Endometrial microvascular endothelial cells (primary cell): Measurements from ENCODE around the gene DOCK9. TPM values are rescaled to one million over a fixed set of nuclear protein-coding genes. Genes with fewer than 3 reads are reported as not detected.

Source experiments
- in situ Hi-C: cut with HindIII; loops from 2 replicates; pipeline ENCODE4 v1.10.0; 2017; ENCODE audit warnings: low sequenced_read_pairs, low pct_unique_long_range_greater_than_20kb; ENCODE audit errors: inconsistent ontology term
- total RNA-seq: library from RNA; depleted of rRNA; stranded (reverse); fragments of >200 nt; gene quantifications from one replicate; pipeline ENCODE4 v1.2.3, GENCODE V29; 2015; ENCODE audit errors: inconsistent ontology term

The DOCK9 gene
- total RNA-seq, 1 donor from 2014 or later: 210 TPM

DNA sequence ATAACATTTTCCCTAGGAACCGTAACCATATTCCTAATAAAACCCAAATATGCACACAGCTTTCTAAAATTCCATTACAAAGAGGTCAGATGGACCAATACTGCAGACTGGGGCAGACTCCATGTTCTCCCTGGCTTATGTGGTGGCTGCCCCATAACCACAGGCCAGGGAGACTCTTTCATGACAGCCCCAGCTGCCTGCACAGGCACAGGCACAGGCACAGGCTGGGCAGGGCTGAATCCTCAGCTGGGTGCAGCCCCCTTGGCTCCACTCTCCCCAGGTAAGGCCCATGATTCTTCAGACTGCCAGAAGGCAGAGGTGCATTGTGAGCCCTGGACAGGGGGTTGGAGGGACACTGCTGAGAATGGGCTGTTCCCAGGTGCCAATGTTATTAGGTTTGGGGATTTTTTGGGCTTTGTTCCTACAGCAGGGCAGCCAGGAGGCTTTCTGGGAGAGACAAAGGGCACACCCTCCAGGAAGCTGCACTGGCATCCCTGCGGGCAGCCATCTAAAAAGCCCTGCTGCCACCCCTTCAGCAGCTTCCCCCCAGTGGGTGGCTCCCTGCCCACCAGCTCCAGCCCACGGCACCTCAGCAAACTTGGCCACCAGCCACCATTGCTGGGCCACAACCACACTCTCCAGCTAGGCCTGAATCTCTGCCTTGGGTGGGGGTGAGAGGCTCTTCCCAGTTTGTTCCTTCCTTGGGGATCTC, 20.0 kb downstream of the DOCK9 start:
- in situ Hi-C loops: no loop called here

DNA sequence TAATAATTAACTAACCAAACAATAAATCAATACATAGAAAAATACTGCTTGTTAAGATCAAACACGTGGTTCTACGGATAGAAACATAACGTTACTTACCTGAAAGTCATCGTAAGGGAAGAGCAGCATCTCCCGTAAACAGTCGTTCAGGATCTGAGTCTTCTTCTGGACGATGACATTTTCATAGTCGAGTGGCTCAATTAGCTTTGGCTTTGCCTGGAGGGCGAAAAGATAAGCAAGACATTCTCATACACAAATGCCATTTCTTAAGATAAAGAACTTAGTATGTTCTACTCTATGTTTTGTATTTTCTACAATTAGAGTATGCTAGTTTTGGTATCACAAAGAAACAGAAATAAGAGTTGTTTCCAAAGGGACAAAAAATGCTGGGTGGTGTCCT, 22.5 kb downstream of the DOCK9 start:
- in situ Hi-C loops: no loop called here

DNA sequence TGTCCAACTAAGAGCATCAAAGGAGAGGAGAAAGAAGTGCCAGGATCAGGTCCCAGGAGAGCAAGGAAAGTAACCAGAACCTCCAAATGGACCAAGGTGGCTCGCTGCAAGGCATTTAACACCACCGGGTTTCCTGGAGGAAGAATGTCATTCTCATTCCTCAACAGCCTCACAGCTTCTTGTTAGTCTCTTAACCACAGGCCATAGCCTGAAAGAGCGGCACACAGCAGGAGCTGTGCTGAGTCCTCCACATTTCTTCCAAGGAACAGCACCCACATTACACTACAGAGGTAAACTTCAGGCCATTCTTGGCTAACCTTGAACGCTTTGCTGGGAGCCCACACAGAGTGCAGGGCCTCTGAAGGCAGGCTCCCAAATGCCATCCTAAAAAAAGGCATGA, 23.6 kb downstream of the DOCK9 start:
- in situ Hi-C loops: no loop called here

DNA sequence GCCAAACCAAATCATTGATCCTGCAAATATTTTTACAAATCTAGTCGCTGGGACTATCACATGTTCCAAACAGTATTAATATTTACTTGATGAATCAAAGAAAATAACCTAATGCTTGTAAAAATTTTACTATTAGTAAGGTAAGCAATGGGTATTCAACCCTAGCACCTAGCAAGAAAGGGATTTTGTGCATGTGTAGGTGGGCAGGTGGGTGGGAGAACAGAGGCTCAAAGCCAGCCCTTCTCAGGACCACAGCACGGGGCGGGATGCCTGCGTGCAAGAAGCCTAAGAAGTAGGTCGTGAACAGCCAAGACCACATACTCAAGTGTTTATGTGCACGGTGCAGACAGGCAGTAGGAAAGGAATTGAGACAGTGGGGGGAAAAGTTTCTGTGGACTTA, 26.6 kb downstream of the DOCK9 start:
- in situ Hi-C loops: no loop called here

DNA sequence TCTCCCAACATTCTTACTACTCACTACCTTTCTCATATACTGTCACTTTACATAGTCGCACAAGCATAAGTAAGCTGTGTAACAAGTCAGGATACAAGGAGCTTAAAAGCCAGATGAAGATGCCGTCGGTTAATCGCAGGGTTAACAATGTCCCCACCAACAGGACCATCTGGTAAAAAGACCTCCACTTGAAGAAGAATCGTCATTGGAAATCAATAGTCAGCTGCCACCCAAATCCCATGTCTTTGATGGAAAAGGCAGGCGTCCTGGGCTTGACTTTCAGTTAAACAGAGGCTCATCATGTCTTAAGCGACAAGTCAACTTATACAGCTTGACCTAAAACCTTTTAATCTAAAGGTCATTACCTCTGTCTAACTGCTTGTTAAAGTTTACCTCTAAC, 27.2 kb downstream of the DOCK9 start:
- in situ Hi-C loops: no loop called here

DNA sequence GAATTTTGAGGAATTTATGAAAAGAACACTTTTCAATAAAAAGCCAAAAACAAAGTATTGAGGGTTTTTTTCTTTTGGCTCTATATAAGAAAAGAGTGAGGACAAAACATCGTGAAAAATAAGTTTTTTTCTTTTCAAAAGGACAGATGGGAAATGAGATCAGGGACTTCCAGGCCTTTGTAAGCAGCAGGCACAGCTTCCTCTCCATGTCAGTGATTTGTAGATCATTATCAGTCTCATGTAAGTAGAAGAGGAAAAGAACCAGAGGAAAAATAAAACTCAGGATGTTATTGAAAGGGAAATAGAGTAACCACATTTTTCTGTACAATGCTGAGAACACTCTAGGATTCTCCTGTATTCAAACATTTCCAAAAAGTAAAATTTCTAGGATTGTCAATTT, 29.9 kb downstream of the DOCK9 start:
- in situ Hi-C loops: no loop called here

DNA sequence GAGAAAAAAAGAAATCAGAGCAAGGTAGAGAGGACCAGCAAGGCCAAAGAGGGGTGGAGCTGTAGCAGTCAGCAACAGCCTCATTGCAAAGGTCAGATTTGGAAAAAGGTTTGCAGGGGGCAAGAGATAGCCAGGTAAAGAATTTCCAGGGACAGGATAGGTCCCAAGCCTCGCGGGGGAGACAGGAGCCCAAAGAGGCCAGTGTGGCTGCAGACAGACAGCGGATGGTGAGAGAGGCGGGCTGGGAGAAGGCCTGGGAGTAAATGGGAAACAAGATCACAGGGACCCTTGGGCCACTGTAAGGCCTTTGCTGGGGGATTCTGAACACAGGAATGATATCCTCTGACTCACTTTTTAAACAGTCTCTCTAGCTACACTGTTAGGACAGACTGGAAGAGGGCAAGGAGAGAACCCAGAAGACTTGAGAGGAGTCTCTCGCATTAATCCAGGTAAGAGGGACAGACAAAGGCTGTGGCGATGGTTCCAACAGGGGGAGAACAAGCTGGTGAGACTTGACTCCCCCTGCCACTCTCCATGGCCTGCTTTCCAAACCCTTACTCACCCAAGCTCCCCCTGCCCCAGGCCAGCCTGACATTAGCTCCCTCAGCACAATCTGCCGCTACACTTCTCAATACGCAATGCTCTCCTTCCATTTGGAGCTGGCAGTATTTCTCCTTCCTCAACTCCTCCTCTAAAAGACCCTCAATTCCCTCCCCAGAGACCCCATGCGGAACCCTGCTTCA, 31.8 kb downstream of the DOCK9 start:
- in situ Hi-C loops: no loop called here

DNA sequence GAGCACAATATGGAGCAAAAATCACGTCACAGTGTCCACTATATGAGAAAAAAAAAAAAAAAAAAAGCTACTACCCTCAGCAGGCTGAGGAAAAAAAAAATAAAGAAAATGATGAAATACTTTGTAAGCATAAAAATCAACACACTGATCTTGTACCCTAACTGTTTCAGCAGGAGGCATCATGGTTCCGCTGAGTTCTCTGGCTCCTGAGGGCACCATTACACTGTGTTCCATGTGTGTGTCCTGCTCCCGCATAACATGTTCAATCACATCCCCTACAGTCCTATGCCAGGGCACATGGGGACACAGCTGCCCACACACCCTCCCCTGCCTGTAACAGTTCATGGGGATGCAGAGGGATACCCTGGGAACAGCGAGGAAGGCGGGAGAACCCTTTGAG, 33.5 kb downstream of the DOCK9 start:
- in situ Hi-C loops: no loop called here

DNA sequence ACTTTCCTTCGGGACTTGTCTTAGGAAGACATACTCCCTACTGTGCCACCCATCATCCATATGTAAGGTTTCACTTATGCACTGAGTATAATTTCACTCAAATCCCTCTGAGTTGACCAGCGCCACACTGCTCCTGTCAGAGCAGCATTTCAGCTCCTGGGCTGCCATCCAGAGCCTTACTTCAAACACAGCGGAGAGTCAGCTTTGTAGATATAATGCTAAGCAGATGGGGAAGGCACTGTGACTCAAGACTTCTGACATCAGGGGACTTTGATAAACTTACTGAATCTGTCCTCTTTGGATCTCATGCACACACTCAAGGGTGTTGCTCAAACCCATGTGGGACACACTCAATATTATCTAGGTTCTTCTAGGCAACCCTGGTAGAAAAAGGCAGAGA, 34.9 kb downstream of the DOCK9 start:
- in situ Hi-C loops: no loop called here

DNA sequence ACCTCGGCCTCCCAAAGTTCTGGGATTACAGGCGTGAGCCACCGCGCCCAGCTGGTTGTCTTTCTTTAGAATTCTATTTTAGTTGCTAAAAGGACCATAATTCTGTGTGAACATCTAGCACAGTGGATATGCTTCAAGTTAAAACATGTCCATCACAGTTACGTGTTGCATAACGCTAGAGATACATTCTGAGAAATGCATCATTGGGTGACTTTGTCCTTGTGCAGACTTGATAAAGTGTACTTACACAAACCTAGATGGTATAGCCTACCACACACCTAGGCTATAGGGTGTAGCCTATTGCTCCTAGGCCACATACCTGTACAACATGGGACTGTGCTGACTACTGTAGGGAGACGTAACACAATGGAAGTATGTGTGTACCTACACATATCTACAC, 35.4 kb downstream of the DOCK9 start:
- in situ Hi-C loops: no loop called here

DNA sequence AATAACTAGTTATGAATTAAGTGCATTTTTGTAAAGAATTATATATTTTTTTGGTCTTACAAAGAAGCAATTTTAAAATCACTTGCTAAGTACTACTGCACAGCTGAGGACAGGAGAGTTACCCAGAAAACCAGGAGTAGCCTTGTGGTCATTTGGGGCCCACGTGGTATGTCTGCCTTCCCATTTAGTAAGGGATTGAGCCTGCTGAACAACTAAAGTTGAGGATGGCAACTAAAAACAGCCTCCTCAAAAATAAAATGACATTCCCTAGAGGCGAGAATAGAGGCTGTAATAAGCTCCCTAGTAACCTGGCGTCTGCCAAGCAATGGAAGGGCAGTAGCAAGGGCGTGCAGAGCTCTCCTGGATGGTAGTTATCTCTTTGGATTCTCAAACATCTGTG, 36.3 kb downstream of the DOCK9 start:
- in situ Hi-C loops: no loop called here

DNA sequence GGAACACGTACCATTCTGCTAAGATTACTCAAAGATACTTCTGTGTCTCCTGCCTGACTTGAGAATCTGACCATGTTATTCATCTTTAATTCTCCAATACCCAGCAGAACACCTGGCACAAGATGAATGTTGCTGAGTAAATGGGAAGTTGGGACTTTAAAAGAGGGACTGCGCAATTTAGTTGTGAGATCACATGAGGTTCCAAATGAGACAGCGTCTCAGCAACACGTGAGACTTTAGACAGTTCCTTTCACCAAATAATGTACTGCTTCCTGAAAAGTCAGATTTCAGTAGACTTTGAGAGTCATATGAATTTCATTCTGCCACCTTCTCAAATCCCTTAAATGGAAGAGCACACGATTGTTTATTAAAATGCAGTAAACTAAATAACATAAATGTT, 36.7 kb downstream of the DOCK9 start:
- in situ Hi-C loops: no loop called here

DNA sequence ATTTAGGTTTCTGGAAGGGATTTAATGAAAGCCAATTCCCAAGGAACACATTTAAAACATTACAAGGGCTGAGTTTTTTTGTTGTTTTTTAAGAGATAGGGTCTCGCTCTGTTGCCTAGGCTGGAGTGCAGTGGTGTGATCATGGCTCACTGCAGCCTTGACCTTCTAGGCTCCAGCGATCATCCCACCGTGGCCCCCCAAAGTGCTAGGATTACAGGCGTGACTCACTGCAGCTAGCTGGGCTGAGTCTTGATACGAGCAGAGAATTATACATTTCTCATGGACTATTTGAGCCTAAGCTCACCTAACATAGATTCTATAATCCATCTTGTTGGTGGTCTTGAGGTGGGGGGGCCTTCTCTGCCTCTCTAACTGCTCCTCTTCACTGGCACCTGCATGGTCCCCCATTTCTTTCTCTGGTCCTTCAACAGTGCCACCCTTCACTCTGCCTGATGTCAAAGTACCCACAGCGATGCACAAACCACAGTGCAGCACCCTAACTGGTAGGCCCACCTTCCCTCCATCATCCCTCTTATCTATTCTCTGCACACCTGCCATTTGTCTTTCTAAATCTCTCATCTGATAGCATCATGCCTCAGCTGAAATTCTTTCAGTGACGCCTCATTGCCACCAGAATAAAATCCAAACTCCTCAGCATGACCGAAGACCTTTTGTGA, 37.4 kb downstream of the DOCK9 start:
- in situ Hi-C loops: no loop called here

DNA sequence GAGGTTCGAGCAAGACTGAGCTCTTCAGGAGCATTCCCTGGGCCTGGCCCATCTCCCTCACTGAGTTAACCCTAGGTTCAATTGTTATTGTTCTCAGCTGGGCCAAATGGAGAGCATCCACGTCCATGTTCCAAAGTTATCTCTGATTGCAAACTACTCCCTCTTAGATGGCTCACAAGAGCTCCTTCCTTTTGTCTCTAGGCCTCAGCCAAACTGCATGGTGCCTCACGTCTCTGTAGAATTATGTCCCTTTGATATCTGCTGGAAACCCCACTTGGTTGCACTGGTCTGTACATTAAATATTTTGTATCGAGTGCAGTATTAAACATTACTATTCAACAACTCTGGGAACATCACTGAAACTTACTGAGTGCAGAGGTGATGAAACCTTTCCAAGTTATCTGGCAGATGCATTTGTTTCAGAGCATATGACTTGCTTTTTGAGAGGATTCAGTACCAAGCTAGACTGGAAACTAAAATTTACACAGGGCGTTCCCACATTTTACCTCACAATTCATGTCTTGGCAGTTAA, 38.1 kb downstream of the DOCK9 start:
- in situ Hi-C loops: no loop called here

DNA sequence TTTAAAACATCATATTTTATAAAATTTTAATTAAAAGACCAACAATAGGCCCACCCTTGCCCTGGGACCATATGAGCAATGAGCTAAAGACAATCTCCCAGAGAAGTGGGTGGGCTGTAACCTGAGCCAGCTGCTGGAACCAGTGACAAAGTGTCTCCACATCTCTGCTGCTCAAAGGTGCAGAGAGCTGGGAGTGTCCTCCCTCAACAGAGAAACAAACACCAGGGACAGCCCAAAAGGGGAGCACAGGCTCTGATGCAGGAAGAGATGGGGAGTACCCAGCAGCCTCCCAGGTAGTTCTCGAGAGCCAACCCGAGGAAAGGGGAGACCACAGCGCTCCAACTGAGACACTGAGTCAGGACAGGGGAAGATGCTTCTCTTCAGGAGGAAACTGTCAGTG, 39.1 kb downstream of the DOCK9 start:
- in situ Hi-C loops: no loop called here

DNA sequence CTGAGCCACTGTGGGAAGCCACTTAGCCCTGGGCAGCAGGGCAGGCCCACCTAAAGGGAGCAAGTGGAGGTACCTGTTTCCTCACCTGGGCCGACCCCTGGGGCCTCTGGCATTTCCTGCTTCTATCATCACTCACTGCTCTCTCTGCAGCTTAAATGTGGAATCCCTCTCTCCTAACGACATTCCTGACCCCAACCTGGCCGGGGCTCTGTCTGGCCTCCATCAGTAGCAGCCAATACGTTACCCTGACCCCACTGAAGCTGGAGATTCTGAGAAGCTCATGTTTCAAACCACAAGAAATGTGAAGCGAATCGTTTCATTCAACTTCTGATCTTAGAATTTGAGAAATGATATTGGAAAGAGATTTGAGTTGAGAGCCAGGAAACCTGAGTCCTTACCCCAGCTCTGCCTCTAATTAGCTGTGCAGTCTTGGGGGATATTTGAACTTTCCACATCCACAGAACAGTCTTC, 39.9 kb downstream of the DOCK9 start:
- in situ Hi-C loops: no loop called here

DNA sequence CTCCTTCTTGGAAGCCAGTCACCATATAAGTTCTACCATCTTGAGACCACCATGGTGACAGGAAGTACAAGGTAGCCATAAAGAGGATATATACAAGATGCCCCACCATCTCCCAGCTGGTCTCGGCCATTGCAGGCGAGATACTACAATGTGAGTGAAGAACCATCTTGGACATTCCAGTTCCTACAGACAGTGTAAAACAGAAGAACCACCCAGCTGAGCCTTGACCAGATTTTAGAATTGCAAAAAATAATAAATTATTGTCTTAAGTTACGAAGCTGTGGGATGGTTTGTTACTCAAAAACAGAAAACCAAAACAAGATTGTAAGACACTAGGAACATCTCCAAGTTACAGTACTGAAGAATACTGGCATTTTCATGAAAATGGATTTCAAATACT, 43.6 kb downstream of the DOCK9 start:
- in situ Hi-C loops: no loop called here

DNA sequence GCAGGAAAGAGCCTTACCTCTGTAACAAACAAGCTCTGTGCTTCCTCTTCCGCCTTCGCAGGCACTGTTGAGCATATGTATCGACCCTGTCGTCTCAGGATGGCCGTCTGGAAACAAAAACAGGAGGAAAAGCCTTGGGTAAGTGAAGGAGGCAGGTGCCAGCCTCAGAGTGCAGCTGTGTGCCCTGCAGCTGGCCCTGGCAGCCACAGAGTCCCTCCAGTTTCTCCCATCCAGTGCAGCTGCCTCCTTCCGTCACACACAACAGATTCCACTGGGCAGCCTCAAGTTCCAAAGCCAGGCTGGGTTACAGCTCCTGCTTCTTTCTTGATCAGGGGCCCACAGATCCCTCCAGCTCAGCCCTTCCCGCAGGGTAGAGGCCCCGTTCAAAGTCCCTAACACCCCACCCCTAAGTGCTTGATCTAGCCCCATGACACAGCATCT, 47.7 kb downstream of the DOCK9 start:
- in situ Hi-C loops: no loop called here

DNA sequence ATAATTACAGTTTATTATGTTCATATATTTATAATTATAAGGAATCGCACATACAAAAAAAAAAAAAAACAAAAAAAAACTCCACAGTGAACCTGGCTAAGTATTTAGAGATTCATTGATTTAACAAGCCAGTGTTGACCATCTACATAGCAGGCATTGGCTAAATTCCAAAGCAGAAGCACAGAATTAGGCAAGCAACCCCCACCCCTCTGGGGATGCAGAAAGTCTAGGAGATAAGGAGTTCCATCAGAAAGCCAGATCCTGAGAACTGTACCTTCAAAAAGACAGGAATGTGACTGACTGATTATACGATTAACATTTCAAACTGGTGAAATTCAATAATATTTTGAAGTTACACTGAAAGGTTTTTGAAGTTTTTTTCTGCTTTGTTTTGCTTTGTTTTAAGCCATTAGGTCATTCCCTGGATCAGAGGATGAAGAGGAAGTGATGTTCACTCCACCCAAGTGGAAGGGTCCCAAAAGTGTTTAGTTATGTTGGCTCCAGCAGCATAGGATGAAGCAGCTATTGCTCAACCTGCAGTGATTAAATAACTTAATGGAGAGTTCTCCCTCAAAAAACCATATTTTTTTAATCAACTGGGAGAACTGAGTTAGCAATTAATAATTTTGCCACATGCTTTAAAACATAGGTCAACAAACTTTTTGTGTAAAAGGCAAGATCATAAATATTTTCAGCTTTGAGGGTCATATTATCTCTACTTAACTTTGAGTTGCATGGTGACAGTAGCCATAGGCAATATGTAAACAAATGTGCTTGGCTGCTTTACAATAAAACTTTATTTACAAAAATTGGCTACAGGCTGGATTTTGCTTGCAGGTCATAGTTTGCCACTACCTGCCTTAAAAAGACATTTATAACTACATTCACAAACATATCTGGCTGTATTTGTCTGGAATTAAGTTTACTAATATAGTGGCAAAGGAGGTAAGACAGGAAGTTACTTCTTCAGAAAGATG, 49.6 kb downstream of the DOCK9 start:
- in situ Hi-C loops: no loop called here
